Activated T-cell treated with anti-CD3 and anti-CD28 coated beads, Interleukin-2, amount 50 U/mL, for 4 hours (primary cell): ENCODE data around the gene MYNN. TPM values are rescaled to one million over a fixed set of nuclear protein-coding genes. Genes with fewer than 3 reads are reported as not detected.

ENCODE experiments used
- ATAC-seq, 2 donors: fragments of 200-7000 bp; cut with Tn5 transposase; one replicate each; pipeline ENCODE4 v1.10.0; 2021
- DNase-seq: peaks from one replicate; pipeline ENCODE4 v3.0.0-alpha.2; 2020
- H3K27me3 Mint-ChIP-seq: one replicate; pipeline ENCODE4 v1.8.0; 2021; ENCODE audit warnings: low read depth, mixed read lengths
- H3K36me3 Mint-ChIP-seq: one replicate; pipeline ENCODE4 v1.8.0; 2022; ENCODE audit warnings: mixed read lengths; ENCODE audit not compliant: insufficient read depth
- H3K4me1 Mint-ChIP-seq: one replicate; pipeline ENCODE4 v1.8.0; 2021; ENCODE audit warnings: low read depth, mixed read lengths
- H3K4me3 Mint-ChIP-seq: one replicate; pipeline ENCODE4 v1.8.0; 2021; ENCODE audit warnings: mild to moderate bottlenecking, moderate library complexity, mixed read lengths
- H3K9me3 Mint-ChIP-seq: one replicate; pipeline ENCODE4 v1.8.0; 2021; ENCODE audit warnings: mixed read lengths
- total RNA-seq, 3 donors: library from RNA; stranded (reverse); gene quantifications; one replicate each; pipeline ENCODE4 v1.2.1, GENCODE V29; 2021

MYNN gene
- total RNA-seq, 3 donors from 2014 or later = 13.3 to 15.7 (median 14.8) TPM

- H3K36me3 Mint-ChIP-seq = no peaks in the 10 kb centered on the region
- ATAC-seq (no peak), DNase-seq (no peak)
- no peaks in the 10 kb centered on the region for H3K9me3 Mint-ChIP-seq
- H3K4me1 Mint-ChIP-seq = no peaks in the 10 kb centered on the region
- H3K4me3 Mint-ChIP-seq = no peak overlapping the region
- peaks cover 8% of the 10 kb centered on the region for H3K27me3 Mint-ChIP-seq
These were observed 62.3 kb downstream of the MYNN start for GRCh38 chr3:169835533-169835932.

- no peak overlapping the region for H3K4me3 Mint-ChIP-seq
- no peak for DNase-seq
- no peak for ATAC-seq
- peaks cover 9% of the 10 kb centered on the region for H3K27me3 Mint-ChIP-seq
- H3K4me1 Mint-ChIP-seq = no peaks in the 10 kb centered on the region
- H3K9me3 Mint-ChIP-seq = no peaks in the 10 kb centered on the region
- no peaks in the 10 kb centered on the region for H3K36me3 Mint-ChIP-seq
These were observed 63.1 kb downstream of the MYNN start for GRCh38 chr3:169836078-169836941.

- H3K4me3 Mint-ChIP-seq = no peak overlapping the region
- H3K4me1 Mint-ChIP-seq = no peaks in the 10 kb centered on the region
- H3K27me3 Mint-ChIP-seq = peaks cover 9% of the 10 kb centered on the region
- no peaks in the 10 kb centered on the region for H3K9me3 Mint-ChIP-seq
- DNase-seq (no peak), ATAC-seq (no peak)
- H3K36me3 Mint-ChIP-seq = no peaks in the 10 kb centered on the region
These were observed 63.7 kb downstream of the MYNN start for GRCh38 chr3:169836942-169837275.

- no peaks in the 10 kb centered on the region for H3K36me3 Mint-ChIP-seq
- no peaks in the 10 kb centered on the region for H3K4me1 Mint-ChIP-seq
- no peaks in the 10 kb centered on the region for H3K9me3 Mint-ChIP-seq
- H3K4me3 Mint-ChIP-seq = no peak overlapping the region
- H3K27me3 Mint-ChIP-seq = peaks cover 9% of the 10 kb centered on the region
- no peak for ATAC-seq
- no peak for DNase-seq
These were observed 65.4 kb downstream of the MYNN start for GRCh38 chr3:169838511-169839030.

Other genes with a start within 250 kb of the MYNN start
- under 1 TPM; 0.24 to 0.40 (median 0.38) TPM for gene MECOM, start 109.7 kb upstream of the MYNN start, total RNA-seq
- 10 to 100 TPM; 15.2 to 38.7 (median 29.0) TPM for gene TERC, start 8.3 kb upstream of the MYNN start, total RNA-seq
- gene ACTRT3, start 3.8 kb upstream of the MYNN start, total RNA-seq = 1 to 10 TPM; 1.1 to 1.7 (median 1.3) TPM
- not detected for gene LRRIQ4, start 39.5 kb downstream of the MYNN start, total RNA-seq
- 1 to 10 TPM in 2 of 3 donors, under 1 TPM in 1; 0.35 to 1.2 (median 1.0) TPM for gene LRRC34, start 39.5 kb downstream of the MYNN start, total RNA-seq
- not detected for gene LRRC31, start 96.5 kb downstream of the MYNN start, total RNA-seq
- gene SAMD7, start 138.2 kb downstream of the MYNN start, total RNA-seq = not detected
- 10 to 100 TPM; 65.9 to 75.6 (median 66.8) TPM for gene SEC62, start 193.4 kb downstream of the MYNN start, total RNA-seq